Tibial nerve (tissue), 4 donors: ENCODE data around the gene SAP30L. TPM values are rescaled to one million over a fixed set of nuclear protein-coding genes. Genes with fewer than 3 reads are reported as not detected.

ENCODE experiments used
- DNase-seq, 2 donors: peaks; one replicate each; pipeline ENCODE4 v3.0.0-alpha.2; 2019; ENCODE audit warnings: low spot score in 2 of 2
- H3K27ac ChIP-seq, 4 donors: fragments of 200-600 bp; sonication (generic) in 3 of 4; one replicate each; pipeline ENCODE4 v1.5.1; 2017 to 2019; ENCODE audit warnings: mild to moderate bottlenecking in 1 of 4
- H3K27me3 ChIP-seq, 2 donors: fragments of 200-600 bp; sonication (generic) in 1 of 2; one replicate each; pipeline versions ENCODE4 v1.5.1 to v1.6.0; 2017 to 2019
- H3K36me3 ChIP-seq, 3 donors: fragments of 200-600 bp; sonication (generic); one replicate each; pipeline ENCODE4 v1.5.1; 2018 to 2019
- H3K4me1 ChIP-seq, 4 donors: fragments of 200-600 bp; sonication (generic) in 3 of 4; one replicate each; pipeline ENCODE4 v1.5.1; 2017 to 2019
- H3K4me3 ChIP-seq, 4 donors: fragments of 200-600 bp; sonication (generic) in 3 of 4; one replicate each; pipeline ENCODE4 v1.5.1; 2017 to 2019; ENCODE audit warnings: mild to moderate bottlenecking in 1 of 4, moderate library complexity in 1 of 4
- H3K9me3 ChIP-seq, 4 donors: fragments of 200-600 bp; sonication (generic) in 3 of 4; one replicate each; pipeline ENCODE4 v1.5.1; 2017 to 2019
- EP300 ChIP-seq, 2 donors: sonication (generic); formaldehyde crosslinking; IDR thresholded peaks; one replicate each; pipeline ENCODE4 v1.6.1; 2017; ENCODE audit warnings: antibody characterized with exemption in 2 of 2, mild to moderate bottlenecking in 1 of 2
- POLR2A ChIP-seq, 2 donors: fragments of 450-650 bp; IDR thresholded peaks; one replicate each; pipeline ENCODE4 v1.6.1; 2017; ENCODE audit warnings: antibody characterized with exemption in 2 of 2, mild to moderate bottlenecking in 2 of 2, moderate library complexity in 2 of 2
- WGBS, 2 donors: methylation state at CpG; one replicate each; pipeline ENCODE4 v1.1.5; 2018; 5-methylcytosine and 5-hydroxymethylcytosine counted together
- total RNA-seq, 4 donors: library from RNA; depleted of rRNA; stranded (reverse); fragments of >200 nt; gene quantifications; one replicate each; pipeline ENCODE4 v1.1.0, GENCODE V29; 2016
- TF ChIP-seq, protein P1 (sequence below), 5 experiments: fragments of 200-600 bp in 3 of 5; fragments of 450-650 bp in 2 of 5; sonication (generic) in 3 of 5; IDR thresholded peaks; one replicate each; pipeline ENCODE4 v1.5.1; 2016 to 2019; ENCODE audit warnings: antibody characterized with exemption in 5 of 5, mild to moderate bottlenecking in 3 of 5, moderate library complexity in 2 of 5

The SAP30L gene
- total RNA-seq, 4 donors from 2014 or later = 30.0 to 60.5 (median 38.6) TPM

DNA sequence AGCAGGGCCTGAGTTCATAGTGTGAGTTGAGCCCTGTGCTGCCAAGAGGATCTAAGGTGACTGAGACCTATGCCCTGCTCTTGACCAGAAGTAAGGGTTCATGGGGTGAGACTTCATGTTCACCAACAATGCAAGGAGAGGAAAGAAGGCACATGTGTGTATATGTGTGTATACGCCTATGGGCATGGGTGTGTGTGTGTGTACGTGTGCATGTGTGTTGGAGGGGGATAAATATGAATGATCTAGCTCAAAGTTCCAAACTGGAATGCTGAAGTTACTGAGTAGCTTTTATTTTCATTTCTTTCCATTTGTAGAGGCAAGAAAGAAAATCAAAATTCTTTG is 57.9 kb downstream of the SAP30L start:
- Histone ChIP-seq H3K36me3 (no peaks in the 10 kb centered on the region), H3K27ac (no peak overlapping the region), H3K9me3 (no peaks in the 10 kb centered on the region), H3K4me1 (no peaks in the 10 kb centered on the region), H3K27me3 (no peaks in the 10 kb centered on the region), H3K4me3 (no peak overlapping the region)
- DNase-seq = no peak
- WGBS, 2 donors = 94% methylated on average over 2 of the region's 2 CpGs
- TF ChIP-seq, protein P1, sequence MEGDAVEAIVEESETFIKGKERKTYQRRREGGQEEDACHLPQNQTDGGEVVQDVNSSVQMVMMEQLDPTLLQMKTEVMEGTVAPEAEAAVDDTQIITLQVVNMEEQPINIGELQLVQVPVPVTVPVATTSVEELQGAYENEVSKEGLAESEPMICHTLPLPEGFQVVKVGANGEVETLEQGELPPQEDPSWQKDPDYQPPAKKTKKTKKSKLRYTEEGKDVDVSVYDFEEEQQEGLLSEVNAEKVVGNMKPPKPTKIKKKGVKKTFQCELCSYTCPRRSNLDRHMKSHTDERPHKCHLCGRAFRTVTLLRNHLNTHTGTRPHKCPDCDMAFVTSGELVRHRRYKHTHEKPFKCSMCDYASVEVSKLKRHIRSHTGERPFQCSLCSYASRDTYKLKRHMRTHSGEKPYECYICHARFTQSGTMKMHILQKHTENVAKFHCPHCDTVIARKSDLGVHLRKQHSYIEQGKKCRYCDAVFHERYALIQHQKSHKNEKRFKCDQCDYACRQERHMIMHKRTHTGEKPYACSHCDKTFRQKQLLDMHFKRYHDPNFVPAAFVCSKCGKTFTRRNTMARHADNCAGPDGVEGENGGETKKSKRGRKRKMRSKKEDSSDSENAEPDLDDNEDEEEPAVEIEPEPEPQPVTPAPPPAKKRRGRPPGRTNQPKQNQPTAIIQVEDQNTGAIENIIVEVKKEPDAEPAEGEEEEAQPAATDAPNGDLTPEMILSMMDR (IDR thresholded peaks at IDR 0.05) = no peak
- TF ChIP-seq POLR2A (IDR thresholded peaks at IDR 0.05) = no peak
- no peak for TF ChIP-seq EP300 (IDR thresholded peaks at IDR 0.05)

DNA sequence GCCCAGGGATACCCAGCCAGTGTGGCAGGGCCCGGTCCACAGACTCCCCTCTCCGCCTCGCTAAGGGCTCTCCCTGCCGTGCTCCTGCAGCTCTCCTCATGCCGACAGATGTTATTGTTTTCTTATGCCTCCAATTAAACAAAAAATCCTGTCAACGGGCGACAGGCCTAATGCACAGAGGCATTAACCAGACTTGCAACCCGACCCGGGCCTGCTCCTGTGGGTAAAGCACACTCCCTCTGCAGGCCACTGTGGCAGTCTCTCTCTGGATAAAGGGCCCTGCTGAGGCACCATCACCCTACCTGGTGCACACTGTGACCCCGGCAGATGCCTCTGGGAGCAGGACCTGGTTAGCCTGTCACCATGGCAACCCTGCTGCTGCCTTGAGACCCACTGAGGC is 59.8 kb downstream of the SAP30L start:
- H3K27ac ChIP-seq = no peak overlapping the region
- WGBS, 2 donors = 65 to 68% methylated on average over 10 of the region's 10 CpGs

DNA sequence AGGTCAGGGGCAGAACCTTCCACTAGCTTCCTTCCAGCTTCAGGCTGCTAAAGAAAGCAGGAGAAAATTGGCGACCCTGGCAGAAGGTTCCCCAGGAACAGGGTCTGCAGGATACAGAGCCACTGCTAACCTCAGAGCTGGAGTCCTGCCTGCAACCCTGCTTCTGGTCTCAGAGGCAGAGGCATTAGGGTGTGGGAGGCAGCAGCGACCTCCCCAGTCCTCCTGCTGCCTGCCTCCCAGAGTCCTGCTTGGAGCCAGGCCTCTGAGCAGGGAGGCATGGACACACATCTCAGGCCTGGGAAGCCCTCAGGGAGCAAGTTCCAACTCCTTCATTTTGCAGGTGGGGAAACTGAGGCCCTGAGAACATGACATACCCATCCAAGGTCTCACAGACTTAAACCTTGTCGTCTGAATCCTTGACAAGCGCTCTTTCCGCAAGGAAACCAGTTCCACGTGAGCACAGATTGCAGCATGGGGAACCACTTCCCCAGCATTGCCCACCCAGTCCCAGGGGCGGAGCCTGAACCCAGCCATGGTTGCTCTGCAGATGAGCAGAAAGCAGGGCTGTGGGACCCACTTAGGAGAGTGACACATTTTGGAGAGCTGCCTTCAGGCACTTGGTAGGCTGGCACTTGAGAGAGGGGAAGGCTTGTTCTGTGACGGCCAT is 60.4 kb downstream of the SAP30L start:
- no peaks in the 10 kb centered on the region for H3K36me3 ChIP-seq
- no peaks in the 10 kb centered on the region for H3K9me3 ChIP-seq
- no peak for DNase-seq
- no peaks in the 10 kb centered on the region for H3K4me1 ChIP-seq
- TF ChIP-seq EP300 (IDR thresholded peaks at IDR 0.05) (no peak), POLR2A (IDR thresholded peaks at IDR 0.05) (no peak)
- TF ChIP-seq, protein P1 (IDR thresholded peaks at IDR 0.05) = no peak
- H3K27me3 ChIP-seq = no peaks in the 10 kb centered on the region
- H3K27ac ChIP-seq = no peak overlapping the region
- H3K4me3 ChIP-seq = no peak overlapping the region
- WGBS, 2 donors = 87 to 91% methylated on average over 7 to 8 of the region's 8 CpGs

More for the DNA sequence above, 59.8 kb downstream of the SAP30L start:
- TF ChIP-seq POLR2A (IDR thresholded peaks at IDR 0.05) (no peak), EP300 (IDR thresholded peaks at IDR 0.05) (no peak)
- TF ChIP-seq, protein P1 (IDR thresholded peaks at IDR 0.05) = no peak
- Histone ChIP-seq H3K27me3 (no peaks in the 10 kb centered on the region), H3K4me1 (no peaks in the 10 kb centered on the region), H3K9me3 (no peaks in the 10 kb centered on the region), H3K36me3 (no peaks in the 10 kb centered on the region), H3K4me3 (no peak overlapping the region)
- no peak for DNase-seq

DNA sequence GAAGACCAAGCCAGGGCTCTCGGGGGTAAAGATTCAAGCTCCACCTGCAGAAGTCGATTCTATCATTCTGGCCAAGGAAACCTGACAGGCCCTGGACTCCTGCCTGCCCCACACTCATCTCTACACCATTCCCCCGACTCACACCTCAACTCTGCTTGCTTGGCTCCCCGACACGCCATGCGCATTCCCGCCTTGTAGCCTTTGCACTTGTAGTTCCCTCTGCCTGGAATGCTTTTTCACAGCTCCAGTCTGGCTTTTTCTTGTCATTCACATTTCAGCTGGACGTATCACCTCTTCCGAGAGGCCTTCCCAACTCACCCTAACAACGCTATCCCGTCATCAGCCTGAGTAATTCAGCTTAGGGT is 60.9 kb downstream of the SAP30L start:
- WGBS, 2 donors = 83 to 89% methylated on average over 11 of the region's 11 CpGs
- Histone ChIP-seq H3K9me3 (no peaks in the 10 kb centered on the region), H3K4me1 (no peaks in the 10 kb centered on the region), H3K27ac (no peak overlapping the region), H3K36me3 (no peaks in the 10 kb centered on the region), H3K27me3 (no peaks in the 10 kb centered on the region), H3K4me3 (no peak overlapping the region)
- DNase-seq = no peak
- no peak for TF ChIP-seq POLR2A (IDR thresholded peaks at IDR 0.05)
- TF ChIP-seq EP300 (IDR thresholded peaks at IDR 0.05) = no peak
- TF ChIP-seq, protein P1 (IDR thresholded peaks at IDR 0.05) = no peak

DNA sequence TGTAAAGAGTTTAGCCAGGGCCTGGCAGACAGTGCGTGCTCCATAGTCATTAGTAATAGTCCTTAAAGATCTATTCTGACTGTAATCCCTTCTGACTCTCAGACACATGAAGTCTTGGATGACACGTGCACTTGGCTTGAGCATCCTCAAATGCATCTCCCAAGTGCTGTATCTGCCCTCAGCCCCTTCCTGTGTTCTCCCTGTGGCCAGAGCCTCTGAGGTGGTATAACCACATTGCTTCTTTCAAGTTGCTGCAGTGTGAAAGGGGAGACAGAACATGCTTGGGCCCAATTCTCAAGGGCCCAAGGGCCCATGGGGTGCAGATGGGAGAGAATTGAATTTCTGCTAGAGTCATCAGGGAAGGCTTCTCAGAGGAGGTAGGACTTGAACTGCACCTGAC is 62.3 kb downstream of the SAP30L start:
- Histone ChIP-seq H3K4me3 (no peak overlapping the region), H3K27ac (no peak overlapping the region), H3K4me1 (no peaks in the 10 kb centered on the region), H3K9me3 (no peaks in the 10 kb centered on the region), H3K36me3 (no peaks in the 10 kb centered on the region), H3K27me3 (no peaks in the 10 kb centered on the region)
- TF ChIP-seq POLR2A (IDR thresholded peaks at IDR 0.05) = no peak
- no peak for TF ChIP-seq EP300 (IDR thresholded peaks at IDR 0.05)
- TF ChIP-seq, protein P1 (IDR thresholded peaks at IDR 0.05) = no peak
- 79 to 90% methylated on average over 2 of the region's 2 CpGs for WGBS, 2 donors
- no peak for DNase-seq
